GM18861 (cell line): Measurements from ENCODE around the gene PPP1R12C.
"Not testable (repeated sequence)": the region's sequence is repeated elsewhere in the genome, so short reads cannot be mapped to it uniquely, and the experiment has no call there.

Source experiments
- ATAC-seq: cut with Tn5 transposase; IDR thresholded peaks from one replicate; pipeline ENCODE4 v1.9.1; 2021; ENCODE audit not compliant: unreplicated experiment

PPP1R12C gene

GRCh38 chr19:55112246-55112776 lies 5.1 kb downstream of the PPP1R12C start:
- no peak for ATAC-seq

DNA sequence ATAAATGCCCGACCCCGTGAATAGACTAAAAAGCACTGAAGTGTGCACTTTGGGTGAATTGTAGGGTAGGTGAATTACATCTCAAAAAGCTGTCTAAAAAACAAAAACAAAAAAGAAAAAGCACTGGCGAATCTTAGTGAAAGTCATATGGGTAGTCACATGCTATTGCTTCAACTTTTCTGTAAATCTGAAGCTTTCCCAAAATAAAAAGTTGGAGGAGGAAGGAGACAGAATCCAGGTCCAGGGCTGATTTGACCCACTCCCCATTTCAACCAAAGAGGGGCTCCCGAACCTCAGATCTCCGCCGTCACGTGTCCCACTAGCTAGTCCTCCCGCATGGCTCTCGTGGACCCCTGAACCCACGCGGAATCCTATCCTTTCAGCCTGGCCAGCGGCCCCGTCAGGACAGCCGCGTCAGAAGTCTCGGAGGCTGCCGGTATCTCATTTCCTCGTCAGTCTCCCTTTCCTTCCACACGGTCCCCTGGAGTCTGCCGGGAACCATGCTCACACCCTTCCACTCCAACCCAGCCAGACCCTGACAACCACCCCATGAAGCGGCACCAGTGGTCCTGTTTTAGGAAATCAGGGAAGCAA lies 6.1 kb downstream of the PPP1R12C start:
- ATAC-seq = no peak

- no peak for ATAC-seq
Observed at GRCh38 chr19:55109527-55110291, 7.7 kb downstream of the PPP1R12C start.

GRCh38 chr19:55107252-55107651 lies 10.2 kb downstream of the PPP1R12C start:
- not testable (repeated sequence) for ATAC-seq

DNA sequence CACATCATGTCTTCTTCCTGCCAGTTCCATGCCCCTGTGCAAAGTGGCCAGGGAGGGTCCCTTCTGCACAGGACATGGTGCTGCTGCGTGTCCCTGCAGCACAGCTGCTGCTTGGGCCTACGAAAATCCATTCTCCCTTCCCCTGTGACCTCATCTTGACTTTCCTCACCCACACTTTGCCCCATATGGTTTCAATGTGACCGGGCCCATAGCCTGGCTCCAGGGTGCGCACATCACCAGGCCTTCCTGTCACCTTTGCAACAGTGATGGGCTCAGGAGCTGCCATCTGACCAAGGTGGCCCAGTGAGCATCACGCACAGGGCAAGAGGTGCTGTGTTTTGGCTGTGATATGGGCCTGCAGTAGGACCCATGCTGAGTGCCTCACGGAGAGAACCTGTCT lies 10.8 kb downstream of the PPP1R12C start:
- ATAC-seq = no peak

GRCh38 chr19:55105237-55105636 lies 12.2 kb downstream of the PPP1R12C start:
- ATAC-seq = no peak

GRCh38 chr19:55103190-55103589 lies 14.2 kb downstream of the PPP1R12C start:
- ATAC-seq = no peak

DNA sequence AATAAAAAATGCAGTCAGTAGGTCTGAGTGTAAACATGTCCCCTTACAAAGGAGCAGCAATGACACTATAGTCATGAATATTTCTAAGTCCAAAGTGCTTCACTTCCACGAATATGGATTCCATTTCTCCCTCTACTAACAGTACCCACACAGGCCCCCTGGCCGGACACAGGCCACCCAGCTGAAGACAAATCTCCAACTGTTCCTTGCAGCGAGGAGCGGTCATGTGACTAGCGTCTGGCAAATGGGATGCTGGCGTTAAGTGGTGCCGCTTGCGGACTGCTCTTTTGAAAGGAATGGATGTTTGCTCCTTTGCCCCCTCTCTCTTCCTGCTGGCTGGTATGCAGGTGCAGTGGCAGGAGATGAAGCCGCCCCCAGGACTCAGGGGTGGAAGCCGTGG lies 16.2 kb downstream of the PPP1R12C start:
- no peak for ATAC-seq

DNA sequence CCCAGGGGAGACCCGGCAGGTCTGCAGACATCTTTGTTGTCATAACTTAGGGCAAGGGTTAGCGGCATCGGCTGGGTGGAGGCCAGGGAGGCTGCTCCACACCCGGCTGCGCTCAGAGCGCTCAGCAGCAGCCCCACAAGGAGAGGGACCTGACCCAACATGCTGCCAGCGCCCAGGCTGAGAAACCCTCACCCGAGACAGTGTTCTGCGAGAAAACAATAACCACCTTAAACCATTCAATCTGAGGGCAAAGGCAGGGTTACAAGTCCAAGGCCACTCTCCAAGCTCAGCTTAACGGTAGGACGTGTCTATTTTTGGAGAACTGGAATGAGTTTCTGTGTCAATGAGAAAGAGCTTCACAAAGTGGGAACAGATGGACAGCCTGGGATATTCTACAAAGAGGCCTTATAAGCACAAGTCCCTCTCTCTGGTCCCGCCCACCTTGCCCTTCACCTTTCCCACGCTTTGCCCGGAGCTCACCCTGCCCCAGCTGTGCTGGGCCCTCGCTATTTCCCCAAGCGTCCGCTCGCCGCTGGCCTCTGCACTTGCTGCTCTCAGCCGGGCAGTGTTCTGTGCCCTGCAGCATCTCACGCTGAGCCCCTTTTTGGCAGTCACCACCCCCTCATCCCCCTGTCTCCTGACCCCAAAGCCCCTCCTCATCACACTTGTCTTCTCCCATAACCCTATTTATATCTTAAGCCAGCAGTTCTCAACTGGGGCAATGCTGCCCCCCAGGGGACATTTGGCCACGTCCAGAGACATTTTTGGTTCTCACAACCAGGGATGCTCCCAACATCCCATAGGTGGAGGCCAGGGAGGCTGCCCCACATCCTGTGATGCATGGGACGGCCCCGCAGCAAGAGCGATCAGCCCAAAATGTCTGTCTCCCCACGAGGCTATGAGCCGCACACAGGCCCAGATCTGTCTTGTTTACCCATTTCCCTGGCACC lies 17.6 kb downstream of the PPP1R12C start:
- no peak for ATAC-seq

DNA sequence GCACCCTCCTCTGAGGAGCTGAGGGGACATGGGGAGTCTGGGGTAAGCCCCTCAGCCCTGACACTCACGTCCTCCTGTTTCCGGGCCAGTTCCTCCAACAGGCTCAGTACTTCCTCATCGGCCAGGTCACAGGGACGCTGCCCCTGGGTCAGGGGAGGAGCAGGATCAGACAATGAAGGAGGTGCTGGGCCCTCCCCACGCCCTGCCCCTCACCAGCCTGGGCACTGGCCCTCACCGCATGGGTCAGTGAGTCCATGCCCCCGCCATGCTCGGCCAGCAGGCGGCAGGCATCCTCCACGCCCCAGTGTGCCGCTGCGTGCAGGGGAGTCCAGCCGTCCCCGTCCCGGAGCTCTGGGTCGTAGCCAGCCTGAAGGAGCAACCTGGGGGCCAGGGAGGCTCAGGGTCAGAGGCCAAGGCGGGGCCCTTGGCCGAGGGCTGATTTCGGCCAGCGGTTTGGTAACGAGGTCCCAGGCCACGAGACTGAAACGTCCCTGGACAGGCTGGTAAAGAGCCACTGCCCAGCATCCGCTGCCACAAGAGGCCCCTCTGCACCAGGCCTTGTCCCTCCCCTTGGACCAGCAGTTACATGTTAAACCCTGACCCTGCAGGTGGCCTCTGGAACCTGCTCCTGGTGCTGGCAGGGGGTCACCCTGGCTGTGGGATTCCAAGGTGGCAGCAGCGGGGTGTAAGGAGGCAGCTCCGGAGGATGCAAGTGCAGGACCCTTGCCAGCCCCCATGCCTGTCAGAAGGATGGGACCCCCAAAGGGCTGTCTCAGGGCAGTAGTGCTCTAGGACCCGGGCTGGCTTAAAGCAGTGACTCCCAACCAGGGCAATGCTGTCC lies 18.5 kb downstream of the PPP1R12C start:
- ATAC-seq = no peak

DNA sequence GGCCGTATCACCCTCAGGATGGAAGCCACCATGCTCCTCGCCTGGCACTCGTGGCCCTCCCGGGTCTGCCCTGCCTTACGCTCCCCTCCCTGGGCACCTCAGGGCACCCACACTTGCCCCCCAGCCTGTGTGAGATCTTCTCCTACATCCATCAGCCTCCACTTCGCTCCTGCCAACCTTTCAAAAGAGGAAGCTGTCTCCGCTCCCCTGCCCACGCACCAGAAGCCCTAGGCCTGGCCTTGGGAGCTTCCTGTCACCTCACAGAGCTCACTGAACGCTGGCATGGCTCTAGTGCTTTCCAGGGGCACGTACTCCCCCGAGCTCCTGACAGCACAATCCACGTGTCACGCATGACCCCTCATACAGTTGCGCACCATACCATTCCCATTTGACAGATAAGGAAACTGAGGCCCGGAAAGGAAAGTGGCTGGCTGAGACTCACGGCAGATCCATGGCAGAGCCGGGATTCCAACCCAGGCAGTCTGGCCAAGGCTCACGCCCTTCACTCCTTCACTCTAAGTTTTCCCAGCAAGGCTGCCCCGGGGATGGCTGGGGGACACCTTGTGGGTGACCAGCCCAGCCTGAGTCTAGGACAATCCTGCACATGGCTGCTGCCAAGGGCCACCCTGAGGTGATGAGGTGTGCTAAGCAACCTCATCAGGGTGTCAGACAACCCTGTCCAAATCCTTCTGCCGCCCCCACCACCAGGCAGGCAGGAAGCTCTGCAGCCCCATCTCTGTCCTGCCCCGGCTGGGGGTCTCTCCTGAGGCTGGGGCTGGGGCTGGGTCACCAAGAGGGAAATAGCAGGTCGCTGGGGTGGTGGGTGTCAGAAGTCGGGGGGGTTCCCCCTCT lies 19.3 kb downstream of the PPP1R12C start:
- ATAC-seq = no peak

- no peak for ATAC-seq
Observed at GRCh38 chr19:55096061-55096701, 21.3 kb downstream of the PPP1R12C start.

DNA sequence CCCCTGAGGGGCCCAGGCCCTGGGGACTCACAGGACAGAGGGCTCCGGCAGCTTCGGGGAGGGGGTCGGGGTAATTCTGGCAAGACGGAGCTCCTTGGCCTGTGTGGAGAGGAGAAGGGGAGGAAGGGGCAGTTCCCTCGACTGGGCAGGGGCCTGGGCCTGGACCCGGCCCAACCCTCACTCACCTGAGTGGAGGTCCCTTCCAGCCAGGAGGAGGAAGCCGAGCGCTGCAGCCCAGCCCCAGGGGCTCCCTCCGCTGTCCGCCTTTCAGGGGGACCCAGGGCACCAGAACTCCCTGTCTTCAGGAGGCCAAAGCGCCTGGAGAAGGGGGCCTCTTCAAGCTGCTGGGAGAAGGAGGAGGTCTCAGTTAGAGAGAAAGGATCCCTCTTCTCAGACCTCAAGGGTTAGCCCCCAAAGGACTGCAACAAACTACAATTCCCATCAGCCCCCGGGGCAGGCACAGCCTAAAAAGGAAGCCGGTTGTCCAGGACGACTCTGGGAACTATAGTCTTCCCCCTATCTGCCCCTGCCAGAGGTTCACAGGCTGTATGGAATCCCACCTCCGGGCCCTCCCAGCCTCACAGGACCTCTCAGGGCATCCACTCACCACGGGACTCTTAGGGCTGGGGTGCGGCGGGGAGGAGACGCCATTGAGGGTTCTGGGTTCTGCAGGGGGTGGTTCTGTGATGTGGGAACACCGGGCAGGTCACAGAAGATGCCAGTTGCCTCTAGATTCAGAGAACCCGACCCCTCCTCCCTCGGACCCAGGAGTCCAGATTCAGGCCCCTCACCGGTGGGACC lies 22.0 kb downstream of the PPP1R12C start:
- ATAC-seq = no peak

GRCh38 chr19:55094456-55095259 lies 22.8 kb downstream of the PPP1R12C start:
- no peak for ATAC-seq

DNA sequence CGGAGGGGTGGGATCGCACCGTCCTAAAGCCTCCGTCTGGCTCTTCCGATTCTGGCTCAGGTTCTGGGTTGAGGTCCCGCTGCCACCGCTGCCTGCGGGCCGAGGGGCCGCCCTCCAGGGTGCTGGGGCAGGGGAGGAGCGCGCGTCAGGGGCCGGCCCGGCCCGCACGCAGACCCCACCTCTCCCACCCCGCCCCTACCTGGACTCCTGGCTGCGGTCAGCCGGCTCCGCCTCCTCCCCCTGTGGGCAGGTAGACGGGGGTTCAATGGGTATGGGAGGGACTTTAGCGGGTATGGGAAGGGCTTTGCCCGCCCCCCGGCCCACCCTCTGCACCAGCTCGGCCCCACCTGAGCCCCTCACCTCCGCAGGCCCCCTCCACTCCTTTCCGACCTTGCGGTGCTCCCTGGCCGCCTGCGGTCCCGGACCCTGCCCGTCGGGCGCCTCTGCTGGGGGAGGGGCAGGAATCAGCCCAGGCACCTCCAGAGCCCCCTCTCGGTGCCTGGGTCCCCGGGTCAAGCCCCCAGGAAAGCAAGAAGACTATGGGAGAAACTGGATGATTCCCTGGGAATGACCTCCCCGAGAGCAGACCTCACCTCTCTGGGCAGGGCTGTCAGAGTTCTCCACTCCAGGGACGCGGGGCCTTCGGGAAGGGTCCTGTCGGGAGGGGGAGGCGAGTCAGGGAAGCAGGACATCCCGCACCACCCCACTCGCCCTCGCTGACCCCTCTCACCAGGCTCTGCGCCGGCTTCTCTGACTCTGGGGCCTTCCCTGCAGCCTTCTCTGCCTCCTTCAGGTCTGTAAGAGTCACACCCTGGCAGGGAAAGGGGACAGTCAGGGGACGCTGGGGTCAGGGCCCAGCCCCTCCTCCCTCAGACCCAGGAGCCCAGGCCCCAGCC lies 24.8 kb downstream of the PPP1R12C start:
- ATAC-seq = no peak

DNA sequence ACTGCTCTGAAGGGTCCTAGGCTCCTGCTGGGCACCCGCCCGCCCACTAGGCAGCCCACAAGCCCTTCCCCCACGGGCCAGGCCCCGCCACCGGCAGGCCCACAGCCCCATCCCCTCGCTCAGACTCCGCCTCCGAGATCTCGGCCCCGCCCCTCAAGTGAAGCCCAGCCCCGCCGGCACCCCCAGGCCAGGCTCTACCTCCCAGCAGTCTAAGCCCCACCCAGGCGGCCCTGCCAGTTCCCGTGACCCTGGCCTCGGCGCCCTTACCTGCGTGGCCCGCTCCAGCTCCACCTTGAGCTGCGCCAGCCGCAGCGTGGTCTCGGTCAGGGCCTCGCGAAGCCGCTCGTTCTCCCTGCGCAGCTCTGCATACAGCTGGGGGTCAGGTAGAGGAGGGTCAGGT lies 25.5 kb downstream of the PPP1R12C start:
- no peak for ATAC-seq
